Activated CD8-positive, alpha-beta memory T cell treated with anti-CD3 and anti-CD28 coated beads, Interleukin-2, amount 50 U/mL, for 1 hour (primary cell): ENCODE results near the gene FAM53A.

ENCODE experiments used
- DNase-seq: peaks from one replicate; pipeline ENCODE4 v3.0.0-alpha.2; 2020; ENCODE audit errors: extremely low read depth

Gene FAM53A

GRCh38 chr4:1623821-1624518 is 60.1 kb downstream of the FAM53A start:
- no peak for DNase-seq

GRCh38 chr4:1623400-1623799 is 60.7 kb downstream of the FAM53A start:
- DNase-seq, result no peak

- DNase-seq, result no peak
These were observed 61.2 kb downstream of the FAM53A start for GRCh38 chr4:1622956-1623355.

GRCh38 chr4:1622238-1622637 is 61.9 kb downstream of the FAM53A start:
- DNase-seq, result no peak

GRCh38 chr4:1621526-1621925 is 62.6 kb downstream of the FAM53A start:
- no peak for DNase-seq

- no peak for DNase-seq
These were observed 64.9 kb downstream of the FAM53A start for GRCh38 chr4:1619151-1619672.

- DNase-seq, result no peak
These were observed 65.7 kb downstream of the FAM53A start for GRCh38 chr4:1618438-1618837.

GRCh38 chr4:1616557-1616930 is 67.6 kb downstream of the FAM53A start:
- no peak for DNase-seq

GRCh38 chr4:1615786-1616556 is 68.1 kb downstream of the FAM53A start:
- DNase-seq, result no peak

- no peak for DNase-seq
These were observed 69.1 kb downstream of the FAM53A start for GRCh38 chr4:1614854-1615595.

- no peak for DNase-seq
These were observed 69.6 kb downstream of the FAM53A start for GRCh38 chr4:1614502-1614853.

- no peak for DNase-seq
These were observed 70.1 kb downstream of the FAM53A start for GRCh38 chr4:1614049-1614448.

GRCh38 chr4:1613099-1613495 is 71.0 kb downstream of the FAM53A start:
- no peak for DNase-seq

- no peak for DNase-seq
These were observed 71.6 kb downstream of the FAM53A start for GRCh38 chr4:1612278-1613098.

GRCh38 chr4:1611501-1611870 is 72.6 kb downstream of the FAM53A start:
- no peak for DNase-seq

- no peak for DNase-seq
These were observed 73.2 kb downstream of the FAM53A start for GRCh38 chr4:1610791-1611500.

- no peak for DNase-seq
These were observed 74.0 kb downstream of the FAM53A start for GRCh38 chr4:1609901-1610790.

- DNase-seq, result no peak
These were observed 75.2 kb downstream of the FAM53A start for GRCh38 chr4:1608821-1609500.

GRCh38 chr4:1608196-1608820 is 75.8 kb downstream of the FAM53A start:
- DNase-seq, result no peak
